ENCODE results near the gene GFER. TPM values are rescaled to one million over a fixed set of nuclear protein-coding genes. Genes with fewer than 3 reads are reported as not detected.

Gene GFER
- total and polyA plus RNA-seq, 9 of the 15 experiments (the other 6 are each of a cell fraction or from before 2014, with no cell fraction given): 4.3 to 53.7 (median 19.8) TPM

DNA sequence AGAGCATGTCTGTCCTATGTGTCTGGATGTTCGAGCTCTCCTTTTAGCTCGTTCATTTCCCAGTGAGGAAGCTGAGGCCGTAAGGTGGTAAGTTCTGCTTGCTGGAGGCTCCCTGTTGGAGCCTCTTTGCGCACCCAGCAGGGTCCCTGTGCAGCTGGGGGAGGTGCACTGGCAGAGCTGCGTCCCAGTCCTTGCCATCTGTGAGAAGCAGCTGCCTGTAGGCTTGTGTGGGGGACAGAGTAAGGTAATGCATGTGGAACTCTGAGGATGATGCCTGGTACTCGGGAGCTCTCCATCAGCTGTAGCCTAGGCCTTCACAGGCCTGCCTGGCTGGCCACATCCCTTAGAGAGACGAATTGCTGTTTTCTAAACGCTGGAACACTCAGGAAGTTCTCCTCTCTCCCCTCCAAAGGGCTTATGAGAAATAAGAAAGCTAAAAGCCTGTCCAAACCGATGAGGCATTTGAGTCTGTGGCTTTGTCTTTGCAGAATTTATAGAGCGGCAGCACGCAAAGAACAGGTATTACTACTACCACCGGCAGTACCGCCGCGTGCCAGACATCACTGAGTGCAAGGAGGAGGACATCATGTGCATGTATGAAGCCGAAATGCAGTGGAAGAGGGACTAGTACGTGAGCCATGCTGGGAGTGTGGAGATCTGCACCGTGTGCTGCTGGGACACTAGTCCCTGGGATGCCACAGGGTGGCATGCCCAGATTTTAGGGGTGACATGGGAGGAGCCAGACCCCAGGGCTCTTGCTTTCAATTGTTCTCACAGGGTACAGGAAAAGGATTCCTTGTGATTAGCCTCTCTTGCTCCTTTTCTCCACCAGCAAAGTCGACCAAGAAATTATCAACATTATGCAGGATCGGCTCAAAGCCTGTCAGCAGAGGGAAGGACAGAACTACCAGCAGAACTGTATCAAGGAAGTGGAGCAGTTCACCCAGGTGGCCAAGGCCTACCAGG lies 23.0 kb upstream of the GFER start (continued):
- TF ChIP-seq CCNT2 (IDR thresholded peaks at IDR 0.05; ENCODE audit: borderline replicate concordance, extremely low read depth, insufficient read length, low read depth, low read length) (no peak), BRF1 (IDR thresholded peaks at IDR 0.05; ENCODE audit: borderline replicate concordance, extremely low read depth, insufficient read length) (no peak), TAF9B (IDR thresholded peaks at IDR 0.05; ENCODE audit: partially characterized antibody) (no peak), ZKSCAN3 (CRISPR knock-in tag; IDR thresholded peaks at IDR 0.05) (no peak), CEBPB (tag; IDR thresholded peaks at IDR 0.05) (no peak), MIER1 (IDR thresholded peaks at IDR 0.05; ENCODE audit: low read depth) (no peak), ZNF699 (CRISPR knock-in tag; IDR thresholded peaks at IDR 0.05; ENCODE audit: insufficient replicate concordance) (no peak), ZNF174 (CRISPR knock-in tag; IDR thresholded peaks at IDR 0.05) (no peak), ZNF551 (CRISPR knock-in tag; IDR thresholded peaks at IDR 0.05) (peak; percentile 83; the same call in 1 of the 2 replicates), SIN3A (IDR thresholded peaks at IDR 0.05; ENCODE audit: borderline replicate concordance in 2 of 2, control insufficient read depth in 1 of 2, low read depth in 2 of 2, low read length in 2 of 2) (peak in 1 of 2 experiments; percentile 78; a peak in 2 of 4 replicates), MCM2 (IDR thresholded peaks at IDR 0.05; ENCODE audit: low read depth) (no peak), ZNF263 (CRISPR knock-in tag; IDR thresholded peaks at IDR 0.05; ENCODE audit: borderline replicate concordance) (0 out of 2 replicates have a peak, but pooled peaks have one; percentile 3), ZNF165 (CRISPR knock-in tag; IDR thresholded peaks at IDR 0.05; ENCODE audit: borderline replicate concordance) (no peak), USF1 (CRISPR knock-in tag; IDR thresholded peaks at IDR 0.05) (no peak), JUN (IDR thresholded peaks at IDR 0.05; ENCODE audit: borderline replicate concordance, low read depth, low read length) (no peak), JUN (CRISPR knock-in tag; IDR thresholded peaks at IDR 0.05; ENCODE audit: borderline replicate concordance) (no peak), NCOA6 (IDR thresholded peaks at IDR 0.05) (no peak), PML (IDR thresholded peaks at IDR 0.05; ENCODE audit: low read length) (peak; percentile 76), NONO (IDR thresholded peaks at IDR 0.05; ENCODE audit: low read depth in 2 of 2, low read length in 1 of 2) (no peak), ZBTB11 (CRISPR knock-in tag; IDR thresholded peaks at IDR 0.05) (no peak)
- TF ChIP-seq, protein P1, sequence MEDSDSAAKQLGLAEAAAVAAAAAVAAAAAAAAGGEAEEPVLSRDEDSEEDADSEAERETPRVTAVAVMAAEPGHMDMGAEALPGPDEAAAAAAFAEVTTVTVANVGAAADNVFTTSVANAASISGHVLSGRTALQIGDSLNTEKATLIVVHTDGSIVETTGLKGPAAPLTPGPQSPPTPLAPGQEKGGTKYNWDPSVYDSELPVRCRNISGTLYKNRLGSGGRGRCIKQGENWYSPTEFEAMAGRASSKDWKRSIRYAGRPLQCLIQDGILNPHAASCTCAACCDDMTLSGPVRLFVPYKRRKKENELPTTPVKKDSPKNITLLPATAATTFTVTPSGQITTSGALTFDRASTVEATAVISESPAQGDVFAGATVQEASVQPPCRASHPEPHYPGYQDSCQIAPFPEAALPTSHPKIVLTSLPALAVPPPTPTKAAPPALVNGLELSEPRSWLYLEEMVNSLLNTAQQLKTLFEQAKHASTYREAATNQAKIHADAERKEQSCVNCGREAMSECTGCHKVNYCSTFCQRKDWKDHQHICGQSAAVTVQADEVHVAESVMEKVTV (CRISPR knock-in tag; IDR thresholded peaks at IDR 0.05): no peak
